ENCODE results near the gene TLX1.

GRCh38 chr10:101151395-101151794 lies 20.3 kb downstream of the TLX1 start:
- no peak for TF ChIP-seq REST (IDR thresholded peaks at IDR 0.05; ENCODE audit: low read depth)
- TF ChIP-seq YY1 (IDR thresholded peaks at IDR 0.05; ENCODE audit: low read depth) = no peak
- no peak for TF ChIP-seq RAD21 (IDR thresholded peaks at IDR 0.05; ENCODE audit: low read depth)
- no peak for TF ChIP-seq FOXM1 (IDR thresholded peaks at IDR 0.05; ENCODE audit: borderline replicate concordance, low read depth)
- no peak for TF ChIP-seq TEAD4 (IDR thresholded peaks at IDR 0.05)
- TF ChIP-seq EP300 (IDR thresholded peaks at IDR 0.05; ENCODE audit: borderline replicate concordance) = no peak
- no peak for TF ChIP-seq CEBPB (IDR thresholded peaks at IDR 0.05)
- no peak for TF ChIP-seq NFIC (IDR thresholded peaks at IDR 0.05)
- TF ChIP-seq MAX (IDR thresholded peaks at IDR 0.05) = no peak
- no peak for TF ChIP-seq TAF1 (IDR thresholded peaks at IDR 0.05; ENCODE audit: low read depth)
- no peak for TF ChIP-seq ZBTB7A (IDR thresholded peaks at IDR 0.05; ENCODE audit: low read depth)

Measured in Ishikawa (cell line).